OCI-LY1 (cell line): Measurements from ENCODE around the gene GLIS1.

Experiments
- CTCF ChIP-seq: fragments of 200-600 bp; sonication (generic), shearing (Covaris generic); IDR thresholded peaks from 2 replicates; pipeline ENCODE4 v1.5.1; 2017; ENCODE audit warnings: mild to moderate bottlenecking, antibody characterized with exemption, low read length, moderate library complexity, mixed read lengths
- EZH2 ChIP-seq: fragments of 200-600 bp; sonication (generic), shearing (Covaris generic); IDR thresholded peaks from 2 replicates; pipeline ENCODE4 v1.8.0; 2017; ENCODE audit warnings: borderline replicate concordance, mixed run types, mild to moderate bottlenecking, antibody characterized with exemption, low read length, moderate library complexity, mixed read lengths

- TF ChIP-seq EZH2, result no peak
- no peak for TF ChIP-seq CTCF
Observed at GRCh38 chr1:53696990-53697389, 42.0 kb downstream of the GLIS1 start.
